GM12891 (cell line): ENCODE results near the gene C2CD4A.

Source experiments
- PAX5 ChIP-seq: IDR thresholded peaks from 2 replicates; pipeline ENCODE4 v1.6.1; 2011; ENCODE audit warnings: low read length, moderate library complexity, mild to moderate bottlenecking; ENCODE audit not compliant: insufficient read depth, severe bottlenecking
- POLR2A ChIP-seq: IDR thresholded peaks from 2 replicates; pipeline ENCODE4 v1.6.1; 2011; ENCODE audit warnings: low read depth, low read length, control low read depth
- POLR2AphosphoS5 ChIP-seq: IDR thresholded peaks from 2 replicates; pipeline ENCODE4 v1.6.1; 2011; ENCODE audit warnings: low read depth, low read length, control low read depth
- POU2F2 ChIP-seq: IDR thresholded peaks from 2 replicates; pipeline ENCODE4 v1.6.1; 2011; ENCODE audit warnings: low read depth, mild to moderate bottlenecking, control low read depth, low read length, moderate library complexity
- SPI1 ChIP-seq: IDR thresholded peaks from 2 replicates; pipeline ENCODE4 v1.6.1; 2011; ENCODE audit warnings: low read depth, low read length, control low read depth

DNA sequence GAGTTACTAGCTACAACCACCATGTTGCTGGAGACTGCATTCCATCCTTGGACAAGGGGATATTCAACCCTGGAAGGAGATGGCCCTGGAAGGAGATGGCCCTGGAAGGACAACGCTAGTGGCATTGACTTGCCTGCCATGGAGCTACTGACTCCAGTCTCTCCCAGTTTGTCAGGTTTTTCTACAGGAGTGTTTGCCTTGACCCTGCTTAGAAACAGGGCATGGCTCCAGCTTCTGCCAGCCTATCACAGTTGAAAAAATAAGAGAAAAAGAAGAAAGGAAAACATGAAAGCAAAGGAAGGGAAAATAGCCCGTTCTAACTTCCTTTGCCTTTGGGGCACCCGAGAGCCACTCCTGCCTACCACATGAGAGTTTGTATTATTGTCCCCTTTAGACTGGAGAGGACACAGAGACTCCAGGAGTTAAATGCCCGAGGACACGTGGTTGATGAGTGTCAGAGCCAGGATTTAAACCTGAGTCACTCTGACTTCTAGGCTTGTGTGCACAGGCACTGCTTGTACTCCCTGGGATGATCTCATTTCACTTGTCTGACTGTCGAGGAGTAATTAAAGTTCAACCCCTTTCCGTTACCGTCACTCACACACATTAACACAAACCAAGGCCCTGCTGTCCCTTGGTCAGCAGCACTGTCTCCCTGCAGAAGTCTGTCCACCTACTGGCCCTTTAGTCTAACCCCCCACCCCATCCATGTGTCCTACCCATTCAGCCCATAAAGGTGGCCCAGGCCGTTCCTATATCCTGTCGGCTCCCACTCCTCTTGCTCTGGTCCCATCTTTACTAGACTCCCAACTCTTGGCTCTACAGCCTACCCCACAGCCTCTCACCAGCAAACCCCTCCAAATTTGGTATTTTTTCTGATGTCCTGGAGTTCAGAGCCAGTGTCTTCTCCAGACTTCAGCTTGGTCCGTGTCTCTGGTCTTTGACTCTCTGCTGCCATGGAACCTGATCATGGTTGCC is 46.1 kb downstream of the C2CD4A start:
- TF ChIP-seq POLR2A, result no peak
- TF ChIP-seq POLR2AphosphoS5, result no peak
- no peak for TF ChIP-seq PAX5
- TF ChIP-seq SPI1, result no peak
- no peak for TF ChIP-seq POU2F2
